Measurements from ENCODE around the gene PRM3.

PRM3 gene

DNA sequence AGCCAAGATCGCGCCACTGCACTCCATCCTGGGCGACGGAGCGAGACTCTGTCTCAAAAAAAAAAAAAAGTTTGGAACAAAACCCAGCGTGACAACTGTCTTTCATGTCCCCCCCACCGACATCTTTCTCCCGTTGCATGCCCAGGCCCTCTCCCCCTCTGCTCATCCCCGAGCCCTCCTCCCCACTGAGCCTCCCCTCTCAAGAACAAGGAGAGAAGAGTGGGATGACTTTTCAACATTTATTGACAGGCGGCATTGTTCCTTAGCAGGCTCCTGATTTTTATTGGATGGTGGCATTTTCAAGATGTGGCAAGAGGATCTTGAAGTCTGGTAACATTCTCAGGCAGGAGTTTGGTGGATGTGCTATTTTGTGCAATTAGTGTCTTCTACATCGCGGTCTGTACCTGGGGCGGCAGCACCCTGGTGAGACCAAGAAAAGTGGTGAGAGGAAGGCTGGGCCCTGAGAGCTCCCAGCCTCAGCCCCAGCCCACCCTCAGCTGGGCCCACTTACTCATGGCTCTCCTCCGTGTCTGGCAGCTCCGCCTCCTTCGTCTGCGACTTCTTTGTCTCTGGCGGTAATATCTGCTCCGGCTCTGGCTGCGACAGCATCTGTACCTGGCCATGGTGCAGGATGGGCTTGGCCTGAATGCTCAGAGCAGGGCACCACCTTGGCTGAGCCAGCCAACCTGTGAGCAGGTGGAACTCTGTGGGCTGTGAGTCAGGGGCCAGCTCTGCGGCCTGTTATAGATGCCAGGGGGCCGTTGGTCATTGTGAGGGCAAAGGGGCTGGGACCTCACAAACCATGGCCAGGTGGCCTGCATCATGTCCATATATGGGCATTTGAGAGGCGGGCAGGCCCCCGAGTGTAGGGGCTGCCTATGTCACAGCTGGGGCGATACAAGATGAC is 7.4 kb upstream of the PRM3 start, which contains the start of gene PRM1:
Gene PRM1, minus strand, starts transcription at position 715 of the 907 bp plus-strand sequence. Its CDS starts 92 bp downstream, at position 623.
- no peak for DNase-seq

- no peak for DNase-seq
Measured at GRCh38 chr16:11278681-11279628, 5.5 kb upstream of the PRM3 start.

GRCh38 chr16:11277607-11278337 is 4.3 kb upstream of the PRM3 start:
- DNase-seq, result no peak

GRCh38 chr16:11276896-11277593 is 3.6 kb upstream of the PRM3 start:
- no peak for DNase-seq

- no peak for DNase-seq
Measured at GRCh38 chr16:11276143-11276895, 2.9 kb upstream of the PRM3 start, which contains the start of gene PRM2. PRM2 (minus strand) TSS chr16:11276480; CDS start chr16:11276370, 110 bp downstream.

DNA sequence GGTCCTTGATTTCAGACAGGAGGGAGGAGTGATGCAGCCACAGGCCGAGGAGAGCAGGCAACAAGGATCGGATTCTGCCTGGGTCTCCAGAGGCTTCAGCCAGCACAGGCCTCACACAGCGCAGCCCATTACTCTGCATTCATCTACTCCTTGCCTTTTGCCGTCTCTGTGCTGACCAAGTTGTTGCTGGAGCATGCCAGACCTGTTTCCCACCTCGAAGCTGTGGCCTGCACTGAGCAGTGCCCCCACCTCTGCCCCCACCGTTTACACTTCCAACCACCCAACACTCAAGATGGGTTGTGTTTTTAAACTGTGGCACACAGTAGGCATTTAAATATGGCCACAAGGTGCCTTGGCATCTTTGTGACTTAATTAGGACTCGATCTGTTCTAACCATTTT is 1.5 kb upstream of the PRM3 start:
- DNase-seq, result no peak

DNA sequence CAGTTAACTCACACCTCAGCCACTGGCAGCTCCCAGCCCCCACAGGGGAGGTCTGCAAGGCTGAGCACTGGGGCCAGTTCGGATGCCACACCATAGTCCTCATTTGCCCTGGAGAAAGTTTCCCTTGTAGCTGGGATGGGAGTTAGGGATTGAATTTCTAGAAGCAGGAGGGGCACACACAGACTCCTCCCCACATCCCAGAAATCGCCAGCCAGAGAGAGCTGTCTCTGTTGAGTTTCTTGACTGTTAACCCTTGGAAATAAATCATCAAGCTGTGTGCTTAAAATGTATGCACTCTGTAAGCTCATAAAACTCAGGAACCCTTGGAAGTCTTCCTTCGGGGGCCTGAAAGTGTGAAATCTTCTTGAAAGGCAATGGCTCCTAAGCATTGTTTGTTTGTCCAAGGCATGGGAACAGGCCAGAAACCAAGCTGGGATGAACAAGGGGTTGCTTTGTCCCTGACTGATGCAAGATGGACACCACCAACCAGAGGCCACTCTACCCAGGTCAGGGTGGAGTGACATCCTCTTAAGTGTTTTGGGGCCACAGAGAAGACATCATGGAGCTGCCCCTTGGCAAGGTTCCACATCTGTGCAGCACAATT is 394 bp upstream of the PRM3 start:
- no peak for DNase-seq

DNA sequence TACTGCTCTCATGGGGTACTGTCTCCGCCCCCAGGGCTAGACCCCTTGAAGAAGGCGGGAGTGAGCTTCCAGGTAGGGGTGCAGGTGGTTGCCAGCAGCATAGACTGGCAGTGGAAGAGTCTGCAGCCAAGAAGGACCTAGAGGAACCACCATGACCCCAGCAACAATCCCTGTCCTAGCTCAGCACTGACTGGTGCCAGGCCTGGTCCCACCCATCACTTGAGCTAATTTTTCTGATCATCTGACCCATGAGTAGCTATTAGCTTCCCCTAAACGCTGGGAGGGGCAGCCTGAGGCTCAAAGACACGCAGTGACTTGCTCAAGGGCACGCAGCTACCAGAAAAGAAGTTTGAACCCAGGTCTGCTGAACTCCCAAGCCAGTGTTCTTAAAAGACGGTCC is 945 bp downstream of the PRM3 start:
- no peak for DNase-seq

- DNase-seq, result no peak
Measured at GRCh38 chr16:11271610-11272009, 1.8 kb downstream of the PRM3 start.

- no peak for DNase-seq
Measured at GRCh38 chr16:11270602-11271162, 2.7 kb downstream of the PRM3 start.

DNA sequence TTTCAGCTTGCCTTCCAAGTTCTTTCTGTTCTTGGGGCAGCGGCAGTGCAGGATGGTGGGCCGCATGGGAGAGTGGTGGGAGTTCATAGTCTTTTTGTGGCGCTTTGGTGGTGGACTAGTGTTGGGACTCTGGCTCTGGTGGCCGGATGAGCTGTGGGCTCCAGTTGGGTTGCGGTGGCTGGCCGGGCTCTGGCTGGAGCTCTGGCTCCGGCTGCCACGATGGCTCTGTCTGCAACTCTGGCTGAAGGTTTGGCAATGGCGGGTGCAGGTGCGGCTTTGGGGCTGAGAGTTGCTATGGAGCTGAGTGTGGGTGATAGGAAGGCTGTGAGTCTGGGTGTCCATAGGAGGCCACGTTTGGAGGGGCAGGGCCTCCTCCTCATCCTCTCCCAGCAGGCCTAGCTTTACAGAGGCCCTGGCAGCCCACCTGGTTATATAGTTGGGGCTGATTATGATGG is 4.5 kb downstream of the PRM3 start, which contains the start of gene TNP2:
Gene TNP2, minus strand, starts transcription at position 405 of the 455 bp plus-strand sequence. Its CDS starts 63 bp downstream, at position 342.
- no peak for DNase-seq

DNA sequence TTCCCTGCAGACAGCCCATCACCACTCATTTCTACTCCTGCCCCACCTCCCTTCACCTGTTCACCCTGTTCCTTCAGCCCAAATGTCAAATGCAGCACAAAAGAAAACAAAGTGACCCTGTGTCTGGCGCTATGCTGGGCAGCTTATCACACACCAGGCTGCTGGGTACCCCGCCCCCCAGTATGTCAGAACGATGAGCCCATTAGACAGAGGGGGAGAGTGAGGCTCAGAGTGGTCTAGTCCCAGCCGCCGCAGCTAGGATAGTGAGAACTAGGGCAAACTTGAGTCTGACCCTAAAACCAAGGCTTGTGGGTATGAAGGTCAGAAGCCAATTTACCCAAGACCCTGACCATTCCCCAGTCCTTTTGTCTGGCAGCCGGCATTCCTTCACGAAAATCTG is 8.3 kb downstream of the PRM3 start:
- DNase-seq, result no peak

DNA sequence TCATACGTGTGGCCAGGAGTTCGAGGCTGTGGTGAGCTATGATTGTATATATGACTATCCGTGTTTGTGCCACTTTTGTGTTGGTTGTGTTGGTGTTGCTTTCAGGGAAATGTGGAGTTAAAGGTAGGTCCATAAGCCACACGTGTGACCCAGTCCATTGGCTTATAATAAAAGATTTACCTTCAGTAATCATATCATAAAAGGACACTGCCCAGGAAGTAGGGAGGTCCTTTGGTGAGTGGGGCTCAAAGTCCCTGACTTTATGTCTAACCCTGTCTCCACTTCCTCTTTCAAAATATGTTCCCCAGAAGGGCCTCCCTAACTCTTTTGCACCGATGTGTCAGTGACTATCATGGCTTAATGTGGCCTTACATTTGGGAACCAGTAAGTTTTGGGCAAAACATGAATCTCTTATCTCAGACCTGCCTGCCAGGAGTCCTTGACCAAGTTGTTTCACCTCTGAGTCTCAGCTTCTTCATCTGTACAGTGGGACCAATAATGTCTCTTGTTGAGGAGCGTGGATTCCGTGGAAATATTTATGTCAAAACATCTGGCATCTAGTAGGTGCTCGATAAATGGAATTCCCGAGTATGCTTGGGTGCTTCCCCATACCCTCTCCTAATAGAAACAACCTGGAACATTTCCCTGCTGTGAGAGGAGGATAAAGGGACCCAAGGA is 9.1 kb downstream of the PRM3 start:
- no peak for DNase-seq

DNA sequence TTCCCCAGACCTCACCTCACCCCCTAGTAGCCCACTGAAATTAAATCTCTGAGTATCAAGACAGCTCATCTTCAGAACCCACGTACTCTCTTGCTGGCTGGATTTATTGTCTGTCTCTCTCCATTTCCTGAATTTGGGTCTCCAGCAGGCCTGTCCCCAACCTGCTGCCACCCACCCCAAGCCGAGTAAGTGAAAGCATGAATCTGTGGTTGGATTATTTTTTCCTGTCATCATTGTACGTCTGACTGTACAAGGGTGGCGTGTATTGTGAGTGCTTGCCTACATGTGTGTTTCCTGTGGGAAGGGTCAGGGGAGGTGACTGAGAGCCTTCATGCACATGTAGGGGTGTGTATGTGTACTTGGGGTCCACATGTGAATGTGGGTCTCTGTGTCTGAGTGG is 9.7 kb downstream of the PRM3 start:
- peak; percentile 58 for DNase-seq

GRCh38 chr16:11262915-11263314 is 10.5 kb downstream of the PRM3 start:
- no peak for DNase-seq

- no peak for DNase-seq
Measured at GRCh38 chr16:11260596-11260966, 12.8 kb downstream of the PRM3 start.

DNA sequence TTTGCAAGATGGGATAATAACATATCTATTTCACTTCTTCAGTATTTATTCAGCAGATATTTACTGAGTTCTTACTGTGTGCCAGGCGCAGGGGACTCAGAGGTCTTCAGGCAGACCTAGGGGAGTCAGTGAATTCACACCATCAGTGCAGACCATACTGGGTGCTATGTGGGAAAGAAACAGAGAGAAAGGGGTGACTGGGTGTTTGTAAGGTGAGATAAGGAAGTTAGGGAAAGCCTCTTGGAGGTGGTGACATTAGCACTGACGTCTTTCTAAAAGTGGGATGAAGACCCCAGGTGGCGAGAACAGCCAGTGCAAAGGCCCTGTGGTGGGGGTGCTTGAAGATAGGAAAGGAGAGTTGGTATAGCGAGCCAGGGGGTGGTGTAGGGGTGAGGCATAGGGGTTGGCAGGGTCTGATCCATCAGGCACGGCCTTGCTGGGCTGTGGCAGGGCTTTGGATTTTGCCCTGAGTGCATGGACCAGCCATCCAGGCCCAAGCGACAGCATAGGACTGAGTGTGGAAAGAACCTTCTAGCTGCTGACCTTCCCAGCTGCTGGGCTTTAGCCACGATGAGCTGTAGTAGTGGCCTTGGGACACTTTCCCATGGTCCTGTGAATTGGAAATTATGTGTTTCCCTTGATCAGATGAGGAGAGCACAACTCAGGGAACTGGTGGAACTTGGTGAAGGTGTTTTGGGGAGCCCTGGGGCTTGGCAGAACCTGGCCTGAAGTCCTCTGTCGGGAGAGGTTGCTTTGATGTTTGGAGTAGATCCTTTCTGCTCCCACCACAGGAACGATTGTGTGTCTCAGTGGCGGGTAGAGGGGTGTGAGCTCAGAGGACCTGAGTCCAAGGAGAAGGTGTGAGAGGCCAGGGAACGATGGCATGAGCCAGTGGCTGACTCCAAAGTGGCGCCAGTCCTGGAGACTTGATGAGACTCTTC is 13.5 kb downstream of the PRM3 start:
- no peak for DNase-seq

Data from CD4-positive, alpha-beta T cell treated with Interleukin-4 for 4 hours (primary cell).